ENCODE measurements around the gene CACNA1E.

- TF ChIP-seq POLR2A (IDR thresholded peaks at IDR 0.05; ENCODE audit: low read depth, low read length): no peak
- TF ChIP-seq POLR2AphosphoS5 (IDR thresholded peaks at IDR 0.05; ENCODE audit: low read depth, low read length): no peak
- TF ChIP-seq TAF1 (IDR thresholded peaks at IDR 0.05; ENCODE audit: low read depth, low read length): no peak
- no peak for TF ChIP-seq SPI1 (IDR thresholded peaks at IDR 0.05; ENCODE audit: low read depth, low read length)
- TF ChIP-seq PAX5 (IDR thresholded peaks at IDR 0.05; ENCODE audit: insufficient read depth, low read length, severe bottlenecking): no peak
These were observed 9.8 kb downstream of the CACNA1E start for GRCh38 chr1:181493166-181493565.
